Large intestine (tissue), 3 donors: ENCODE results near the gene GABPB1. TPM values are rescaled to one million over a fixed set of nuclear protein-coding genes. Genes with fewer than 3 reads are reported as not detected.

Experiments
- DNase-seq, 2 donors: peaks; one replicate each; pipeline versions ENCODE4 v3.0.0 to v3.0.0-alpha.2; 2013
- H3K27ac ChIP-seq: one replicate; pipeline ENCODE4 v1.5.1; 2013; ENCODE audit warnings: low read length
- H3K27me3 ChIP-seq: 2 replicates; pipeline ENCODE4 v1.6.1; 2013; ENCODE audit warnings: low read length; ENCODE audit not compliant: control insufficient read depth, insufficient read depth
- H3K36me3 ChIP-seq: 2 replicates; pipeline ENCODE4 v1.6.1; 2013; ENCODE audit warnings: low read length; ENCODE audit not compliant: control insufficient read depth, insufficient read depth
- H3K4me1 ChIP-seq: one replicate; pipeline ENCODE4 v1.6.1; 2013; ENCODE audit warnings: low read length; ENCODE audit not compliant: control insufficient read depth, insufficient read depth
- H3K4me3 ChIP-seq: one replicate; pipeline ENCODE4 v1.5.1; 2013; ENCODE audit warnings: low read length
- H3K9me3 ChIP-seq: one replicate; pipeline ENCODE4 v1.6.1; 2013; ENCODE audit warnings: mild to moderate bottlenecking, low read depth, low read length, moderate library complexity; ENCODE audit not compliant: control insufficient read depth
- WGBS: methylation state at CpG from one replicate; pipeline ENCODE4 v1.1.5; 2013; ENCODE audit warnings: low lambda C conversion rate; ENCODE audit not compliant: insufficient coverage; 5-methylcytosine and 5-hydroxymethylcytosine counted together
- polyA plus RNA-seq: library from polyadenylated mRNA; unstranded; fragments of 120-200 nt; gene quantifications from one replicate; pipeline ENCODE4 v1.2.1, GENCODE V29; 2013

Gene GABPB1
- polyA plus RNA-seq, 1 donor: 16.9 TPM

DNA sequence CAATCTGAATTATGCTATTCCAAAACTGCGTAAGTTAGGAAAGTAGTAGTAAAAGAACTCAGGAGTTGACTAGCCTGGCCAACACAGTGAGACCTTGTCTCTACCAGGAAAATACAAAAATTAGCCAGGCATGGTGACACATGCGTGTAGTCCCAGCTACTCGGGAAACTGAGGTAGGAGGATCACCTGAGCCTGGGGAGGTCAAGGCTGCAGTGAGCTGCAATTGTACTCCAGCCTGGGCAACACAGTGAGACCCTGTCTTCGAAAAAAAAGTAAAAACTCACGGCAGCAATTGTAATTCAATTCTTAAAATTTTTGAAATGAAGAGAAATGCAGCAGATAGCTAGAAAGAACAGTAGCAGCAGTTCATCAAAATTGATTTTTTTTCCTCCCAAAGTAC, 9.7 kb downstream of the GABPB1 start:
- Histone ChIP-seq H3K27ac (no peak overlapping the region), H3K36me3 (no peaks in the 10 kb centered on the region), H3K27me3 (no peaks in the 10 kb centered on the region), H3K9me3 (no peaks in the 10 kb centered on the region), H3K4me1 (peaks cover 3% of the 10 kb centered on the region), H3K4me3 (no peak overlapping the region)
- no CpG with 5 or more reads among the region's 5 CpGs for WGBS
- DNase-seq: no peak

- DNase-seq: peak; percentile 63 to 84
- no peaks in the 10 kb centered on the region for H3K9me3 ChIP-seq
- no peak overlapping the region for H3K4me3 ChIP-seq
- H3K27ac ChIP-seq: no peak overlapping the region
- no peaks in the 10 kb centered on the region for H3K27me3 ChIP-seq
- peaks cover 3% of the 10 kb centered on the region for H3K4me1 ChIP-seq
- H3K36me3 ChIP-seq: no peaks in the 10 kb centered on the region
- no CpG with 5 or more reads among the region's 3 CpGs for WGBS
These were observed 11.0 kb downstream of the GABPB1 start for GRCh38 chr15:50344006-50344464.

GRCh38 chr15:50341616-50342136, 13.3 kb downstream of the GABPB1 start:
- H3K36me3 ChIP-seq: peaks cover 6% of the 10 kb centered on the region
- WGBS: 60% methylated on average over 1 of the region's 7 CpGs
- peaks cover 3% of the 10 kb centered on the region for H3K4me1 ChIP-seq
- no peaks in the 10 kb centered on the region for H3K27me3 ChIP-seq
- H3K9me3 ChIP-seq: no peaks in the 10 kb centered on the region
- no peak overlapping the region for H3K27ac ChIP-seq
- DNase-seq: no peak
- H3K4me3 ChIP-seq: no peak overlapping the region

- no peaks in the 10 kb centered on the region for H3K27me3 ChIP-seq
- no CpG with 5 or more reads among the region's 1 CpG for WGBS
- H3K4me3 ChIP-seq: no peak overlapping the region
- no peak for DNase-seq
- H3K9me3 ChIP-seq: no peaks in the 10 kb centered on the region
- H3K27ac ChIP-seq: no peak overlapping the region
- peaks cover 6% of the 10 kb centered on the region for H3K36me3 ChIP-seq
- H3K4me1 ChIP-seq: peaks cover 3% of the 10 kb centered on the region
These were observed 14.6 kb downstream of the GABPB1 start for GRCh38 chr15:50340416-50340815.

DNA sequence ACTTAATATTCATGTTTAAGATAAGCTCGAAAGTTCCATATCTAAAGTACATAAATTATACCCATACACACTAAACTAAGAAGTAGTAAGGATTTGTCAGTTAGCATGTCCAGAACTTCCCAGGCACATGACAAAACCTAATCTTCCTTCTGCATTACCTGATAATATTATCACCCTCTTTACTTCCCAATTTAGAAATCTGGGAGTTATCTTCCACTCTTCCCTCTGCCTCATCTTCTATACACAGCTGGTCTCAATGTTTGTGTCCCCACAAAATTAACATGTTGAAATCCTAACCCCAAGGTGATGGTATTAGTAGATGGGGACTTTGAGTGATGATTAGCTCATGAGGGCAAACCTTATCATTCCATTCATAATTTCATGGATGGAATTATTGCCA, 15.3 kb downstream of the GABPB1 start:
- H3K9me3 ChIP-seq: no peaks in the 10 kb centered on the region

DNA sequence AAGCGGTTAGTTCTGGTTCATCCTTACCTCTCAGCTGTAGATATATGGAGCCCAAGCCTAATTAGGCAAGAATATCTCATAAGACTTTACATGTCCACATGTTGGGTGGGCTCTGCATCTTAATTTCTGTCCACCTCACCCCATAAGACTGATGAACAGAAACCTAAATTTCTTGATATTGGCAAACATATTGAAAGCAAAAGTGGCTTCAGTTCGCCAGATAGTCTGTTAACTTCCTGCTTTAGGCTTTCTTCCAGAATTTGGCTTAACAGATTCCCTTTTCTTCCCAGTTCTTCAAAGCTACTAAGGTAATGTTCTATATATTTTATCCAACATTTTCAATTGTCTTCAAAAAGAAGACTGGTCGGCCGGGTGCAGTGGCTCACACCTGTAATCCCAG, 19.7 kb downstream of the GABPB1 start:
- no peaks in the 10 kb centered on the region for H3K4me1 ChIP-seq
- peaks cover 6% of the 10 kb centered on the region for H3K36me3 ChIP-seq
- 80% methylated on average over 1 of the region's 4 CpGs for WGBS
- no peaks in the 10 kb centered on the region for H3K9me3 ChIP-seq
- H3K27me3 ChIP-seq: no peaks in the 10 kb centered on the region
- H3K4me3 ChIP-seq: no peak overlapping the region
- DNase-seq: no peak
- no peak overlapping the region for H3K27ac ChIP-seq

More for the DNA sequence above, 15.3 kb downstream of the GABPB1 start:
- H3K27ac ChIP-seq: no peak overlapping the region
- peaks cover 6% of the 10 kb centered on the region for H3K36me3 ChIP-seq
- 63% methylated on average over 1 of the region's 1 CpG for WGBS
- H3K4me3 ChIP-seq: no peak overlapping the region
- H3K4me1 ChIP-seq: peaks cover 3% of the 10 kb centered on the region
- no peaks in the 10 kb centered on the region for H3K27me3 ChIP-seq
- DNase-seq: no peak

DNA sequence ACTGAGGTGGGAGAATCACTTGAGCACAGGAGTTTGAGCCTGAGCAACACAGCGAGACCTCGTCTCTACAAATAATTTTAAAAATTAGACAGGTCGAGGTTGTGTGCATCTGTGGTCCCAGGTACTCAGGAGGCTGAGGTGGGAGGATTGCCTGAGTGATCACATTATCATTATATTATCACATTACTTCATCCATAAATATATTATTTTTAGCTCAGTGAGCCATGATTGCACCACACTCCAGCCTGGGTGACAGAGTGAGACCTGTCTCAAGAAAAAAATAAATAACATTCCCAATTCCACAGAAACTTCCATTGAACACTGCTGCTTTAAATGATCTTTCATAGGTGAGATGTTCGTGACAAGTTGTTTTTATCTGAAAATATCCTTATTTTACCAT, 21.8 kb downstream of the GABPB1 start:
- H3K27ac ChIP-seq: no peak overlapping the region
- H3K9me3 ChIP-seq: no peaks in the 10 kb centered on the region
- H3K4me1 ChIP-seq: no peaks in the 10 kb centered on the region
- no peak overlapping the region for H3K4me3 ChIP-seq
- DNase-seq: no peak
- 100% methylated on average over 1 of the region's 4 CpGs for WGBS
- H3K27me3 ChIP-seq: no peaks in the 10 kb centered on the region
- peaks cover 3% of the 10 kb centered on the region for H3K36me3 ChIP-seq

GRCh38 chr15:50330921-50331320, 24.1 kb downstream of the GABPB1 start:
- no peaks in the 10 kb centered on the region for H3K27me3 ChIP-seq
- H3K27ac ChIP-seq: no peak overlapping the region
- WGBS: no CpG with 5 or more reads among the region's 1 CpG
- H3K4me3 ChIP-seq: no peak overlapping the region
- H3K9me3 ChIP-seq: no peaks in the 10 kb centered on the region
- no peak for DNase-seq
- H3K36me3 ChIP-seq: no peaks in the 10 kb centered on the region
- no peaks in the 10 kb centered on the region for H3K4me1 ChIP-seq

DNA sequence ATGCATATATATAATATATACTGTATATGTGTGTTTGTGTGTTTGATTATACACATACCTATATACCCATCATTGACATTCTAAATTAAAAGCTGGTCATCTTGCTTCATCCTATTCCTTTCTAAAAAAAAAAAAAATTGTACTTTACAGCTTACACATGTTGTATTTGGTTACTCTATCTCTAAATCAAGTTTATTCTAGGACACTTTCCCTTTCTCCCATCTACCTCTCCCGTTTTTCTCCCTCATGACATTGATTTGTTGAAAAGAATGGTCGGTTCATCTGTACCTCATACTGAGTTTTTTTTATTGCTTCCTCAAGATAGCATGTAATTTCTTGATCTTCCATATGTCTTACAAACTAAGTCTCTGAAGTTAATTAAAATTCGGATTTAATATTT, 26.9 kb downstream of the GABPB1 start:
- no peaks in the 10 kb centered on the region for H3K9me3 ChIP-seq
- no peaks in the 10 kb centered on the region for H3K27me3 ChIP-seq
- H3K27ac ChIP-seq: no peak overlapping the region
- no peaks in the 10 kb centered on the region for H3K36me3 ChIP-seq
- no peak overlapping the region for H3K4me3 ChIP-seq
- no peak for DNase-seq
- no peaks in the 10 kb centered on the region for H3K4me1 ChIP-seq
- WGBS: 80% methylated on average over 2 of the region's 3 CpGs

- 55% methylated on average over 2 of the region's 3 CpGs for WGBS
- H3K27ac ChIP-seq: no peak overlapping the region
- H3K4me1 ChIP-seq: no peaks in the 10 kb centered on the region
- no peaks in the 10 kb centered on the region for H3K9me3 ChIP-seq
- no peaks in the 10 kb centered on the region for H3K36me3 ChIP-seq
- H3K27me3 ChIP-seq: no peaks in the 10 kb centered on the region
- no peak for DNase-seq
- no peak overlapping the region for H3K4me3 ChIP-seq
These were observed 33.3 kb downstream of the GABPB1 start for GRCh38 chr15:50321680-50322210.

GRCh38 chr15:50320504-50320903, 34.5 kb downstream of the GABPB1 start:
- no peak overlapping the region for H3K4me3 ChIP-seq
- no peaks in the 10 kb centered on the region for H3K9me3 ChIP-seq
- no peak overlapping the region for H3K27ac ChIP-seq
- H3K4me1 ChIP-seq: no peaks in the 10 kb centered on the region
- no peaks in the 10 kb centered on the region for H3K27me3 ChIP-seq
- no peaks in the 10 kb centered on the region for H3K36me3 ChIP-seq
- DNase-seq: no peak
